NOMO-1 (cell line): Measurements from ENCODE around the gene CENPX.

Source experiments
- DNase-seq, 2 experiments: peaks; one replicate each; lab custom pipeline; 2025; ENCODE audit not compliant: unreplicated experiment in 2 of 2; lab: John Stamatoyannopoulos, UW

Gene CENPX

DNA sequence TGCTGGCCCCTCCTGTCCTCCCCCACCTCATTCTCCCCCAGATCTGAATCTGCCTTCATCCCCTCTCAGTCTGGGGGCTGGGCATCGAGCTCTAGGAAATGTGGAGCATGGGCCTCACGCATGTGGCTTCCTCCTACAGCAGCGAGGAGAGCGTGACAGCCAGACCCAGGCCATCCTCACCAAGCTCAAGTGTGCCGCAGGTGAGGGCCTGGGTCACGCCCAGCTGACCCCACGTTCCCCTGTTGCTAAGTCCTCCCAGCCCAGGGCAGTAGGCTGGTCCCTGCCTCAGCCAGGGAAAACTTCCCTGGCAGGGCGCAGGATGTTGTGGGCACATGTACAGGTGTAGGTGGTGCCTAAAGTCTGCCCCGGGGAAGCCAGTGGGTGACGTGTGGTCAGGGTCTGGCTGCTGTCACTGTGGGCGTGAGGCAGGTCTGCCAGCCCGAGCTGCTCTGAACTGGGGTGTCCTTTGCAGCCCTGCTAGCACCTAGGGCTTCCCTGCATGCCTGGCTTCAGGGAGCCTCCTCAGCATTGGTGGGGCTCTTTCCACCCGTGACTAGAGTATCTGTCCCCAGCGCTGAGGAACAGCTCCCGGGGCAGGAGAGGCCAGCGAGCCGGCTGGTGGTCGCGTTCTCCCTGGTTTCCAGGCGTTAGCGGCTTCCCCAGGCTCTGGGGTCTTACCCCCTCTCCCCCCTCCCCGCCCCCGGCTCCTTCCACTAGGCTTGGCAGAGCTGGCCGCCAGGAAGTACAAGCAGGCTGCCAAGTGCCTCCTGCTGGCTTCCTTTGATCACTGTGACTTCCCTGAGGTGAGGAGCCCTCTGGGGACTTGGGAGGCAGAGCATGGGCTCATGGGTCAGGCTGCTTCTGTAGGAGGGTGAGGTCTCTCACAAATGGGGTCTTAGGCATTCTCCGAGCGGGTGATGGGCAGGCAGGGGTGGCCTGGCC, 32.6 kb upstream of the CENPX start:
- DNase-seq: no peak

DNA sequence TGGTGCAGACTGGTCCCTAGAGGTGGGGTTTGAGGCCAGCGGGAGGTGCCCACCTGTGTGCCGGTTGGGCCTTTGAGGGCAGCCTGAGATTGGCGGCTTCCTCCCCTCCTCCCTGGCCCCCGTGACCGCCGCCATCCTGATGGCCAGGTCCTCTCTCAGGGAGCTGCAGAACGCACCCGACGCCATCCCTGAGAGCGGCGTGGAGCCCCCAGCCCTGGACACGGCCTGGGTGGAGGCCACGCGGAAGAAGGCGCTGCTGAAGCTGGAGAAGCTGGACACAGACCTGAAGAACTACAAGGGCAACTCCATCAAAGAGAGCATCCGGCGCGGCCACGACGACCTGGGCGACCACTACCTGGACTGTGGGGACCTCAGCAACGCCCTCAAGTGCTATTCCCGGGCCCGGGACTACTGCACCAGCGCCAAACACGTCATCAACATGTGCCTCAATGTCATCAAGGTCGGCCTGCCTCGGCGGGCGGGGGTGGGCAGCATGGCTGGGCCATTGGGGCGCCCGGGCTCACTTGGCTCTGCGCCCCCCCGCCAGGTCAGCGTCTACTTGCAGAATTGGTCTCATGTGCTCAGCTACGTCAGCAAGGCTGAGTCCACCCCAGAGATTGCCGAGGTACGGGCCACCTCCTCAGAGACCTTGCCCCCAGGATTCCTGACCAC, 31.8 kb upstream of the CENPX start:
- DNase-seq: no peak

DNA sequence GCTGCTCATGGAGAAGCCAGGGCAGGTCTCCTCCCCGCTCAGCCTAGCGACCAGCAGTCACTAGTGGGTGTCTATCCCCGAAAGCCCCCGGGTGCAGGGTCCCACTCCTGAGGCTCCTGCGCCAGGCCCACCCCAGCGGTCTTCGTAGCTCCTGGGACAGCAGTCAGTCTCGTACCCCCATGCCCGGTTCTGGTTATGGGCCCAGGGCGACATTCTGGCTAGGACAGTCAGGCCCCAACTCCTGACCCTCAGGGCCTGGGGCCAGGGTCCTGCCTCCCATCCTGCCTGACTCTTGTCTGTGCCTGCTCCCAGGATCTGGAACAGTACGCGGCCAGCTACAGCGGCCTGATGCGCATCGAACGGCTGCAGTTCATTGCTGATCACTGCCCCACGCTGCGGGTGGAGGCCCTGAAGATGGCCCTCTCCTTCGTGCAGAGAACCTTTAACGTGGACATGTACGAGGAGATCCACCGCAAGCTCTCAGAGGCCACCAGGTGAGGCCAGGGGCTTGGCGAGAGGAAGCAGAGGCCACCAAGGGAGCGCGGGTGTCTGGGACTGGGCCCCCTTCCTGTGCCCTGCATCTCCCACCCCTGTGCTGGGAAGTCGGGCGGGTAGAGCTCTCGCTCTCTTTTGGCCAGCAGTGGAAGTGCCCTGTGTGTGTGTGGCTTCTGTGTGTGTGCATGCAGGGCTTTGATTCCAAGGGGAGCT, 31.0 kb upstream of the CENPX start:
- DNase-seq: no peak

DNA sequence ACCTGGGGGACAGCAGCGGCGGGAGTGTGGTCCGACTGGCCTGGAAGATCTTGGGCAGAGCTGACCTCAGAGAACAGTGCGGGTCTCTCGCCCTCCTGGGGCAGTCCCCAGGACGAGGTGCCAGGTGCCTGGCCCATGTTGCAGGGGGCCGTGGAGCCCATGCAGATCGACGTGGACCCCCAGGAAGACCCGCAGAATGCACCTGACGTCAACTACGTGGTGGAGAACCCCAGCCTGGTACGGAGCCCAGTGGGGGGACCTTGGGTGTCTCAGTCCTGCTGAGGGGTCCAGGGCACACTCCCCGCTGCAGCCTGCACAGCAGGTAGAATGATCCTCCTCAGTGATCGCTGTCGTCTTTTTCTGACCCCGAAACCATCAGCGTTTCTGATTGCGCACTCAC, 30.5 kb upstream of the CENPX start:
- no peak for DNase-seq

DNA sequence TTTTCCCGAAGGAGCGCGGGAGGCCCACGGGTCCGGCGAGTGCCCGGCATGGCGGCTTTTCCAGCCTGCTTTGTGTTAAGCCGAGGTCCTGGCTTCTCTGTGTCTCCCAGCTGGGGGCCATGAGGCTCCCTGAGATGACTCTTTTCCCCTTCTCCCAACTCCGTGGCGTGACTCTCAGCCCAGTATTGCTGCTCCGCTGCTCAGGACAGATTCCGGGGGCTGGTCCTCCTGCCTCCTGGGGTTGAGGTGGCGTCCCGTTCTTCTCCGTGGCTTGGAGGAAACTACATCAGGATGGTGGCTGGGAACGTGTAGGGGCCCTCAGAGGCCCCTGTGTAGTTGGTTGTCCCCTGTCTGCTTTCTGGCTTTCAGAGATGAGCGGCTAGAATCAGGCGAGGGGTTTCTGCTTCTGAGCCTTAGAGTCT, 30.0 kb upstream of the CENPX start:
- DNase-seq: no peak

DNA sequence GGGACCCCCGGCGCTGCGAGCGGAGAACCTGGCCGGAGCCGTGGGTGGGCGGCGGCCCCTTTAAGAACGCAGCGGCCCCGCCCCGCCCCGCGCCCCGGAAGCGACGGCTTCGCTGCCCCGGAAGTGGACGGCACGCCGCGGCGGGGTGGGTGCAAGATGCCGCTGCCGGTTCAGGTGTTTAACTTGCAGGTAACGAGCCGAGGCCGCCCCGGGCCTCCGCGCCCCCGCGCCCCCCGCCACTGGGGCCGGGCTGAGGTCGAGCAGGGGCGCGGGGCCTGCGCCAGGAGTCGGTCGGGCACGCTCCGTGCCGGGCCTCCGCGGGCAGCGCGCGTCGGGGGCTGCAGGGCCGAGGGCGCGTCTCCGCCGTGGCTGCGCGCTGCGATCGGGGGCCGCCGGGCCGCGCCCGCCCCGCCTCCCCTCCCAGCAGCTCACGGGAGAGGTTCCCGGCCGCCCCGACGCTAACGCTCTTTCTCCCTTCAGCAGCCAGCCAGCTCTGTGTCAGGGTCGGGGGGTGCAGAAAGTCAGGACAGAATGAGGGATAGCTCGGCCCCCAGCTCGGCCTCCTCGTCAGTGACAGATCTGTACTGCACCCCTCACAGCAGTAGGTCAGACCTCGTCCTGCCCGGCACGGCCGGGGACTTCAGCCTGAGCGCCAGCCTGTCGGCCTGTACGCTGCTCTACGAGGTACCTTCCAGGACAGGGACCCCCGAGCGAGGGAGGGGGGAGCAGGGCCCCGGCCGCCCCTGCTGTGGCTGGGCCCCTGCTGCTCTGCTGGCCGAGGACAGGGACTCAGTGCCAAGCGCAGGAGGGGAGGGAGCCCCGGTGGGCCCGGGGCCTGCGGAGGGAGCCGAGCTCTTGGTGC, 29.3 kb upstream of the CENPX start, which contains the start of the genes GPS1 and RFNG:
GPS1 (plus strand) TSS at position 123 of the 862 bp plus-strand sequence; CDS start at position 157, 34 bp downstream.
RFNG (minus strand) TSS at position 36 of the 862 bp plus-strand sequence. CDS start 45 bp downstream, outside the sequence.
- peak; percentile 21 to 65 for DNase-seq

DNA sequence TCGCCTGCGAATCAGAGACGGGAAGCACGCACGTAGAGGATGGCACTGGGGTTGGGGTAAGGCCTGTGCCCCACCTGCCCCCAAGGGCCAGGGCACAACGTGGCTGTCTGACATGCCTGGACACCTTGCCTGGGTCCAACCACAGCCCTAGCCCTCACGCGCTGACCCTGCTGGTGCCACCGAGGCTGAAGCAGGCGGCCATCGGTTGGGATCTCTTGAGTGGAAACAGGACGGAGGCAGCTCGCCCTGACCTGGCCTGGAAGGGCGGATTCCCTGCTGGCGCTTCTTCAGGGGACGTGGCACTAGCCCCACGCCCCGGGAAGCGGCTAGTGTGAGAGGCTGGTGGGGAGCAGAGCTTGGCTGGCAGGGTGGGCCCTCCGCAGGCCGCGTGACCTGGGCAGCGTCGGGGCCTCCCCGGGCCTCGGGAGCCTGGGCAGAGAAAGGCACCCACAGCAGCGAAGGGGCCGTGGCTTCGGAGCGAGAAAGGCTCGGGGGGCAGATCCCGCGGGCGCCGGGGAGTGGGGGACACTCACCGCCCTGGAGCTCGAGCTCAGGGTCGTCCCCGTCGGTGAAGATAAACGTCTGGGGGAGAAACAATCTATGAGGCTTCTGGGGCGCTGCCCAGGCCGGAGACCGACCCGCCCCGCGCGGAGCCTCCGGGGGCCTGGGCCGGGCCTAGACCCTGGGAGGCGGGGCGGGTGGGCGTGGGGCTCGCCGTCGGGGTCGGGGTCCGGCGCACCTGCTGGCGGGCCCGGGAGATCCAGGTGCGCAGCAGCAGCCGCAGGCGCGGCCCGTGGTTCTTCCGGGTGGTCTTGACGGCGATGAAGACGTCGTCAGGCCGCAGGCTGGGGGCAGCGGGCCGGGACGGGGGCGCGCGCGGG, 28.3 kb upstream of the CENPX start:
- no peak for DNase-seq

DNA sequence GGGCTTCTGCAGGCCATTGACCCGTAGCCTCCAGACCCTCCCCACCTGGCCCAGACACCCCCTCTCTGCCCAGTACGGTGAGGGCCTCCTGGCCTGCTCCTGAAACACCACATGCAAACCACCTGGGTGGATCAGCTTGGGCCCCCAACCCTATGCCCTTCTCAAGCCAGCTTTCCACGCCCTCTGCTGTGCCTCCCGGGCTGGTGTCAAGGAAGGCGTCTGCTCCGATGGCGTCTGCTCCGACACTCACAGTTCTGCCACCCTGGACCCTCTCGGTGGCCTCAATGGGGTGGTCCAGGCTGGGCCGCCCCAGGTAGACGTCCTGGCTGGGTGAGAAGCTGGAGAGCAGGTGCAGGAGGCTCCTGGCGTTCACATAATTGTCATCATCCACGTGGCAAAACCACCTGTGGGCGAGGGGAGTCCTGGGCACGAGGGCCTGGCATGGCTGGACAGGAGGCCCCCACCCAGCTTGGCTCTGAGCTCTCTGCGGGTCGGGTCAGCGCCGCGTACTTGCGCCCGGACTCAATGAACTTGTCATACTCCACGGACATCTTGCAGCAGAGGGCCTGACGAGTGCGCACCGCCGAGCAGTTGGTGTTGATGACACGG, 27.6 kb upstream of the CENPX start:
- DNase-seq: no peak

DNA sequence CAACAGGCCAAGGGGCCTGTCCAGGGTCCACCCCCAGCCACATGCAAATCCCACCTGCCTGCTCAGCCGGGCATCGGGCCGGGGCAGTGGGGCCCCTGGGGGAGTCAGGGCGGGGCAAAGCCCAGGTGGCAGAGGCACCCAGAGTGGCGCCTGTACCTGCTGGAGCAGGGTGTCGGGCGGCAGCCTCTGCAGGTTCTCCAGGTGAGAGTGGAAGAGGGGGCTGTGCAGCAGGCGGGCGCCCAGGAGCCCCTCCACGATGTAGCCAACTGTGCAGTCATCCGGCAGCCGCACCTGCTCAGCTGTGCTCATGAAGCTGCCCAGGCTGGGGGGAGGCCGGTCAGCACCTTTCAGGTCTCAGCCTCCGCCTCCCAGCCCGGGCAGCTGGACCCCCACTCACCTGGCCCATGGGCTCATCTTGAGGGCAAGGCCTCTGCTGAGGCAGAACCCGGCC, 26.9 kb upstream of the CENPX start:
- no peak for DNase-seq

DNA sequence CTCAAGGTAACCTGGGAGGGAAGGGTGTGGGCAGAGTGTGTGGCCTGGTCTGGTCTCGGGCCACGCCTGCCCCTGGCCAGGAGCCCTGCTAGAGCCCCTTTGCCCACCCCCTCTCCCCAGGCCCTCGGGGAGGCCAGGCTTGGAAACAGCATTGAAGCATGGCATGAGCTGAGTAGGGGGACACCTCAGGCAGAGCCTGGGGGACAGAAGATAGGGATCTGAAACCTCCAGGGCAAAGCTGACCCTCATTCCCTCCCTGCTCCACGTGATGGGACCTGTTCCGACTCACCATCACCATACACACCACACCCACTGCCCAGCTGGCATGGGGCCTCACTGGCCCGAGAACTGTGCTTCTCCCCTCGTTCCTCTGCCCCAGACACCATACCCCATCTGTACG, 26.4 kb upstream of the CENPX start:
- no peak for DNase-seq

DNA sequence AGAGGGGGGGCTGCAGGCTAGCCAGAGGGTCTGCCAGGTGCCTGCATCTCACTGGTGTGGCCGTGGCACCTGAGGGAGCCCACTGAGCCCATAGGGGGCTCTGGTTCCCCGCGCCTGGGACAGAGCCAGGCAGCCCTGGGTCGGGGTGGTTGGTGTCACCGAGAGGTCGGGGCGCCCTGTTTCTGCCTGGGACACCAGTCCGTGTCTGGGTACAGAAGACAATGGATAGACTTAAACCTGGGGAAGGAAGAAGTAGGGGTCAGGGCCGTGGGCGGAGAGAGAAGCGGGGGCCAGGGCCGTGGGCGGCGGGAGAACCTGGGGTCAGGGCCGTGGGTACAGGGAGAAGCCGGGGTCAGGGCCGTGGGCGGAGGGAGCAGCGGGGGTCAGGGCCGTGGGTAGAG, 25.9 kb upstream of the CENPX start:
- no peak for DNase-seq

DNA sequence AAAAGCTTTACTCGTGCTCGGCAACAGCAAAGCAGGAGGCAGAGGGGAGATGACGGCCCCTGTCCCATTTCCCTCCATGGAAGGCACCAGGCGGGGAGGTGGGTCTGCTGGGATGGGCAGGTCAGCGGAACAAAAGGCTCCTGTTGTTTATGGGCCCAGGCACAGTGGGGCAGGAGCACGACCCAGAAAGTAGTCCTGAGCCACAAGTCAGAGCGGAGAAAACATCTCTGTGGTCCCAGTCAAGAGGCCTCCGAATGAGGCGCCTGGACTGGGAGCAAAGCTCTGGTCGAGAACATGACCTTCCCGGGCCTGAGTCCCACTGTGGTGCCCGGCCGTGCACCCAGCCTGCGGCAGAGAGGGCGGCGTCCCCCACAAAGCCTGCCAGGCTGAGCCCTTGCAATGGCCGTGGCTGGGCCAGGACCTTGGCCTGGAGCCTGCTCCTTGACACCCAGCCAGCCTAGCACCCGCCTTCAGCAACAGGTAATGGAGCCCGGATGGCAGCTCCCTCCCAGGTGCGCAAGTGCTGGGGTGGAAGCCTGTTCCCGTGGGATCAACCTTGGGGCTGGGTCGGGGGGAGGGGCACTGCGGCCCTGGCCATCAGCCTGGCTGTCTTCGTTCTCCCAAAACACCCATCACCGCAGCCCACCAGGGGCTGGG, 25.4 kb upstream of the CENPX start:
- DNase-seq: no peak

DNA sequence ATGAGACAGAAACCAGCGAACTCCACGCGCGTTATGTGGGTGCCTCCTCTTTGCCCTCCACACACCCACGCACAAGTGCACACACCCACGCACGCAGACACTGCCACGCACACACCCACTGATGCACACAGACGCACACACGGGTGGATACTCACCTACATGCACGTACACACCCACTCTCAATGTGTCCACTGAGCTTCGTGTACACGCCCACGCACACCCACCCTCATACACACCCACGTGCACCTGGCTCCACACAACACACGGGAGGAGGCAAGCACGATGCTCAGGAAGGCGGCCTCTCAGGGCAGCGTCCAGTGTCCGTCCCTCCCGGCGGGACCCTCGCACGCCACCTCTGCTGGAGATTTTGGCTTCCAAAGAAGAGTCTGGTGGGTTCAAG, 24.7 kb upstream of the CENPX start:
- no peak for DNase-seq

DNA sequence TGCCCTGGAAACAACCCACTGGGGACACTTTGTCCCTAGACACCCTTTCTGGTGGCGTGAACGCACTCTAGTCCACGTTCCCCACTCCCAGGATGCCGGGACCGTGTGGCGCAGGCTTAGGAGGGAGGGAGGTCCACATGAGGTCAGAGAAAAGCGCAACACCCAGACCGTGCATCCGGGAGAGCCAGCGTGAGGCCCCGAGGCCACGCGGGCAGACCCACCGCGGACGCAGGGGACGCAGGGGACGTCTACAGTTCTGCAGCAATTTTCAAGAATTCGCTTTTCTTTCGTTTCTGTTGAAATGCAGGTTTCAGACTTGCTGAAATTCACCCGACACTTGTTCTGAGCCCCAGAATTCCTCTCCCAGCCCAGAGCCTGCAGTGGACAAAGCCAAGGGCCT, 24.2 kb upstream of the CENPX start:
- DNase-seq: no peak

DNA sequence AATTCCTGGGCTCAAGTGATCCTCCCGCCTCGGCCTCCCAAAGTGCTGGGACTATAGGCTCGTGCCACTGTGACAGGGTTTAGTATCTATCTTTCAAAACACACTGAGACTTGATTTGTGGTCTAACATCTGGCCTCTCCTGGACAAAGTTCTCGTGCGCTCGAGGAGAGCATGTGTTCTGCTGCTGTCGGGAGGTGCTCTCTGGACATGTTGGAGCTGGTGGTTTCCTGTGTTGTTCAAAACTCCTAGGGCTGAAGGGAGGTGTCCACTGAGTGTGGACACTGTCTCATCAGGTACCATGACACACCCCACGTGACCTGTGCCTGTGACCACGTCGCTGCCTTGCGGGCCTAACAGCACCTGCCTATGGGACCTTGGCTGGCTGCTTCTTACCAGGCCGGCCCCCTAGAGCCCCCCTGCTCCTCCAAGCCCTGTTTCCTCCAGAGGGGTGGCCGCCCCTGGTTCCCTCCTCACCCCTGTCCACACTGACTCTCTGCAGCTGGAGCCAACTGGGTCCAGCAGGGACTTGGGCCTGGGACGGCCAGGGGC, 23.3 kb upstream of the CENPX start:
- no peak for DNase-seq

DNA sequence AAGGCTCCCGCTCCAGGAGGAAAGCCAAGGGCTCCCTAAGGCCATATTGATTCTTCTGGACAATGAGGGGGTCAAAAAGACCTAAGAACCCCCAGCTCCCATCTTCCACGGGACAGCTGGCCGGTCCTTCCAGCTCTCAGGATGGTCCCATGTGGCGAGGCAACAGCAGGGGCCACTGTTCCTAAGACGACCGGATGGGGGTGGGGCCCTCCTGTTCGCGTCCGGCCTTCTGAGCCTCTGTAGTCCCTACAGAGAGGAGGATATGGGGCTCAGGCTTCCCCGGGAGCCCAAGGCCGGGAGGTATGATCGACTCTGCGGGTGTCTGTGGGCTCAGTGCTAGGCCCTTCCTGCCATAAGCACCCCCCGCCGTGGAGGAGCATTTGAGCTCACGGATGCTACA, 20.8 kb upstream of the CENPX start:
- no peak for DNase-seq

DNA sequence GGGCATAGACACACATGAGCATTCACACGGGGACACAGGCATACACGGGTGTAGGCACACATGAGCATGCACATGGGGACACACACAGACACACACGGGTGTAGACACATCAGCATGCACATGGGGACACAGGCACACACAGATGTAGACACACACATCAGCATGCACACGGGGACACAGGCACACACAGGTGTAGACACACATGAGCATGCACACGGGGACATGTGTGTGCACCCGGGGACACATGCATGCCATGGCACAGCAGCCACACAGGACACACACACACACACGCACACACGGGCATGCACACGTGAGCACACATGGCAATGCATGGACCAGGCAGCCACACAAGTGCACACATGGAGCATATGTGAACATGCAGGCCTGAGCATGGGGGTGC, 20.0 kb upstream of the CENPX start:
- no peak for DNase-seq
